Dermis lymphatic vessel endothelial cell (primary cell): ENCODE measurements around the gene H2BW2. TPM values are rescaled to one million over a fixed set of nuclear protein-coding genes. Genes with fewer than 3 reads are reported as not detected.

Experiments used
- total RNA-seq: library from RNA; depleted of rRNA; stranded (reverse); fragments of >200 nt; gene quantifications from 2 replicates; pipeline ENCODE4 v1.2.1, GENCODE V29; 2014

The H2BW2 gene
- total RNA-seq = not detected in 2 replicates

DNA sequence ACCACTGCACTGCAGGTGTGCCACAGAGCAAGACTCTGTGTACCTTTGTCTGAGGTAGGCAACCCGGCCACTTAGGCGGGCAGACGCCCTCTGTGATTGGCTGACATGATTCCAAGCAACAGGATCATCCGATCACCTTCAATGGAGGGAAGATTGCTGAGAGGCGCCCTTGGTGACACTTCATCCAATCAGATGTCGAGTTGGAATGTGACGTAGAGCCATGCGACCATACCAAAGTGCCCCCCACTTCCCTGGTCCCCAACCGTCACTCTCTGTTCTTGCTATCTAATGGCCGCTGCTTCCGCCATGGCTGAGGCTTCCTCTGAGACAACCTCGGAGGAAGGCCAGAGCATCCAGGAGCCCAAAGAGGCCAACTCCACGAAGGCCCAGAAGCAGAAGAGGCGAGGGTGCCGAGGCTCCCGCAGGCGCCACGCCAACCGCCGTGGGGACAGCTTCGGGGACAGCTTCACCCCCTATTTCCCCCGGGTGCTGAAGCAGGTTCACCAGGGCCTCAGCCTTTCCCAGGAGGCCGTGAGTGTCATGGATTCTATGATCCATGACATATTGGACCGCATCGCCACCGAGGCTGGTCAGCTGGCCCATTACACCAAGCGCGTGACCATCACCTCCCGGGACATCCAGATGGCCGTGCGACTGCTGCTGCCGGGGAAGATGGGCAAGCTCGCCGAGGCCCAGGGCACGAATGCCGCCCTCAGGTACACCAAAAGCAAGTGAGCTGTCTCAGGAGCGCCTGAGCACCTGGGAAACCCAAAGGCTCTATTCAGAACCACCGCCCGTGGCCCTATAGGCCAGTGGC is at the start of gene H2BW2:
Gene H2BW2, plus strand, starts transcription at position 268 of the 817 bp plus-strand sequence. Its CDS starts 39 bp downstream, at position 307.

DNA sequence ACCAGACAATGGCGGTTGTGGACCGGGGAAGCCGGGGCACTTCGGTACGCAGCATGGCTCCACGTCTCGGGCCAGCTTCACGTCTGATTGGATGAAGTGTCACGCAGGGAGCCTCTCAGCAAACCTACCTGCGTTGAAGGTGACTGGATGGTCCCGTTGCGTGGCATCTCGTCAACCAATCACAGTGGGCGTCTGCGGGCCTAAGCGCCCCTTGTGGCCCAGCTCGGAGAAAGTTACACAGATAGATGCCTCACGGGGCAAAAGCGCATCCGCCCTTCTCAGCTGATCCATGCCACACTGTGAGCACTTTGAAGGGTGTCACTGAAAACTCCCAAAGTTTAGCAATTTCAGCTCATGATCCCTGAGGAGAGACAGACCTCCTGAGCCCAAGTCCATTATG is 26.1 kb upstream of the H2BW2 start, which contains the start of gene H2BW1:
Gene H2BW1, minus strand, starts transcription at position 103 of the 400 bp plus-strand sequence. CDS start 132 bp downstream, outside the sequence.

DNA sequence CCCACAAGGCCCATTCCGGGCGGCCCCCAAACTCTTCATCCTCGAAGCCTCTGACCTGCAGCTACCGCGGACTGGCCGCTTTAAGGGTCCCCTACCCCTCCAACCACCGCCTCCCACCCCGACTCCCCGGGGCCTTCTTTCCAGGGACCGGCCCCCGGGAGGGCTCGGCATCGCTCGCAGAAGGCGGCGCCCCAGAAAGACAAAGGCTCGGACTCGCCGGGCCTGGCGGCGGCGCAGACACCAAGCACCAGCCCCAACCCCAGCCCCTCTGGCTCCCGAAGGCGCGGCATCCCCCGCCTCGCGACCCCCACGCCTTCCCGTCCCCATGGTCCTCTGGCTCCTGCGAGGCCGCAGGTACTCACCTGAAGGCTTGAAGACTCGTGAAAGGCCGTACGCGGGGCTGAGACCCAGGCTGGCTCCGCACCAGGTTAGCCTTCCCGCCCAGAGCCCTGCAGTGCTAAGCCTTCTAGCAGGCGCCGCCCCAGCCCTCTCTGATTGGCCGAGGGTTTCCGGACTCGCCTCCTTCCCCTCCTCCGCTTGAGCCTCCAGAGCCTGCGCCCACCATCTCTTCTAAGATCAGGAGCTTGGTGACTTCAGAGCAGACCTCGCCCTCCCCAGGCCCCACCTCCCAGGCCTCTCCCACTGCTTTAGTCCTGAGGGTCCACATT is 36.2 kb downstream of the H2BW2 start, which contains the start of gene TMSB15C:
Gene TMSB15C, minus strand, starts transcription at position 459 of the 668 bp plus-strand sequence.

Other genes starting within 250 kb of the H2BW2 start
- gene RAB9B, start 207.7 kb upstream of the H2BW2 start, total RNA-seq = 0.87 and 1.5 TPM in 2 replicates
- 5.7 and 5.9 TPM in 2 replicates for gene TMSB15B, start 77.3 kb upstream of the H2BW2 start, total RNA-seq
- not detected in 2 replicates for gene H2BW1, start 26.2 kb upstream of the H2BW2 start, total RNA-seq
- 3.9 and 8.5 TPM in 2 replicates for gene TMSB15C, start 36.3 kb downstream of the H2BW2 start, total RNA-seq
- 0.98 and 2.9 TPM in 2 replicates for gene ZCCHC18, start 72.6 kb downstream of the H2BW2 start, total RNA-seq
- gene SLC25A53, start 117.1 kb downstream of the H2BW2 start, total RNA-seq = 11.5 and 13.7 TPM in 2 replicates
- gene FAM199X, start 126.5 kb downstream of the H2BW2 start, total RNA-seq = 26.0 and 28.9 TPM in 2 replicates
- 0.17 and 0.22 TPM in 2 replicates for gene ESX1, start 215.0 kb downstream of the H2BW2 start, total RNA-seq